ENCODE measurements around the gene INPP5E.

INPP5E gene

GRCh38 chr9:136473354-136473721 is 33.7 kb upstream of the INPP5E start:
- DNase-seq (ENCODE audit: low read depth), result no peak

- no peak for DNase-seq (ENCODE audit: low read depth)
Measured at GRCh38 chr9:136472640-136473353, 33.2 kb upstream of the INPP5E start.

- DNase-seq (ENCODE audit: low read depth), result no peak
Measured at GRCh38 chr9:136471802-136472487, 32.3 kb upstream of the INPP5E start.

- DNase-seq (ENCODE audit: low read depth), result no peak
Measured at GRCh38 chr9:136470792-136471469, 31.3 kb upstream of the INPP5E start.

GRCh38 chr9:136470356-136470755 is 30.7 kb upstream of the INPP5E start:
- DNase-seq (ENCODE audit: low read depth), result no peak

- no peak for DNase-seq (ENCODE audit: low read depth)
Measured at GRCh38 chr9:136467766-136468165, 28.1 kb upstream of the INPP5E start.

GRCh38 chr9:136466155-136466541 is 26.5 kb upstream of the INPP5E start:
- no peak for DNase-seq (ENCODE audit: low read depth)

- no peak for DNase-seq (ENCODE audit: low read depth)
Measured at GRCh38 chr9:136465500-136466154, 26.0 kb upstream of the INPP5E start.

- no peak for DNase-seq (ENCODE audit: low read depth)
Measured at GRCh38 chr9:136464241-136464640, 24.6 kb upstream of the INPP5E start.

- DNase-seq (ENCODE audit: low read depth), result no peak
Measured at GRCh38 chr9:136463578-136463977, 23.9 kb upstream of the INPP5E start.

- DNase-seq (ENCODE audit: low read depth), result no peak
Measured at GRCh38 chr9:136462664-136463063, 23.0 kb upstream of the INPP5E start.

- DNase-seq (ENCODE audit: low read depth), result no peak
Measured at GRCh38 chr9:136460772-136461325, 21.2 kb upstream of the INPP5E start.

GRCh38 chr9:136459425-136459824 is 19.8 kb upstream of the INPP5E start:
- no peak for DNase-seq (ENCODE audit: low read depth)

GRCh38 chr9:136457326-136457725 is 17.7 kb upstream of the INPP5E start:
- DNase-seq (ENCODE audit: low read depth), result no peak

GRCh38 chr9:136456258-136456657 is 16.6 kb upstream of the INPP5E start:
- DNase-seq (ENCODE audit: low read depth), result no peak

GRCh38 chr9:136455043-136456002 is 15.7 kb upstream of the INPP5E start:
- DNase-seq (ENCODE audit: low read depth), result no peak

GRCh38 chr9:136454026-136454796 is 14.6 kb upstream of the INPP5E start:
- no peak for DNase-seq (ENCODE audit: low read depth)

- no peak for DNase-seq (ENCODE audit: low read depth)
Measured at GRCh38 chr9:136453326-136453725, 13.7 kb upstream of the INPP5E start.

GRCh38 chr9:136451221-136451877 is 11.7 kb upstream of the INPP5E start:
- DNase-seq (ENCODE audit: low read depth), result no peak

- DNase-seq (ENCODE audit: low read depth), result no peak
Measured at GRCh38 chr9:136448655-136449054, 9.0 kb upstream of the INPP5E start.
